HG02981 (cell line): ENCODE data around the gene SAMD13.
"Not testable (repeated sequence)": the region's sequence is repeated elsewhere in the genome, so short reads cannot be mapped to it uniquely, and the experiment has no call there.

Experiments used
- ATAC-seq: cut with Tn5 transposase; IDR thresholded peaks from one replicate; pipeline ENCODE4 v1.9.1; 2021; ENCODE audit warnings: mild to moderate bottlenecking, moderate library complexity; ENCODE audit not compliant: unreplicated experiment

Gene SAMD13

GRCh38 chr1:84283381-84283780, 18.1 kb upstream of the SAMD13 start:
- ATAC-seq = no peak

DNA sequence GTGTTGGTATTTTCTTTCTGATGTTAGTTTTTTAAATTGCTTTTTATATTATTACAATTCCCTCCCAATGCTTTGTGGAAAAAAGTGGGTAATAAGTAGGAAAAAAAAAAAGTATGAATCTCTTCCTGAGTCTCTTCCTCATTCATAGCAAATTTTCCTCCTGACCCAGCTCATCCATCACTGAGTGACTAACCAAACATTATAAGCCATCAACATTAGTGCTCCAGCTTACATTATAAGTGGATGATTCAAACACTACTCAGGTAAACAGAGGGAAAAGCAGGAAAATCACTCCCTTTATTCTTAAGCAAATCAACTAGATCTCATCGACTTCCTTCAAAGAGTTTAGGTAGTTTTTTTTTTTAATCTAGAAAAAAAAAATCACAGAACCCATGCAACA, 15.4 kb upstream of the SAMD13 start:
- no peak for ATAC-seq

GRCh38 chr1:84287389-84287788, 14.1 kb upstream of the SAMD13 start:
- not testable (repeated sequence) for ATAC-seq

- ATAC-seq = no peak
Observed at GRCh38 chr1:84289169-84289785, 12.2 kb upstream of the SAMD13 start.

GRCh38 chr1:84291882-84292655, 9.4 kb upstream of the SAMD13 start:
- ATAC-seq = no peak

GRCh38 chr1:84293766-84294165, 7.7 kb upstream of the SAMD13 start:
- ATAC-seq = no peak

GRCh38 chr1:84294751-84295150, 6.8 kb upstream of the SAMD13 start:
- no peak for ATAC-seq

- ATAC-seq = no peak
Observed at GRCh38 chr1:84297546-84298244, 3.8 kb upstream of the SAMD13 start.

GRCh38 chr1:84298328-84298683, 3.2 kb upstream of the SAMD13 start:
- ATAC-seq = peak; percentile 71

DNA sequence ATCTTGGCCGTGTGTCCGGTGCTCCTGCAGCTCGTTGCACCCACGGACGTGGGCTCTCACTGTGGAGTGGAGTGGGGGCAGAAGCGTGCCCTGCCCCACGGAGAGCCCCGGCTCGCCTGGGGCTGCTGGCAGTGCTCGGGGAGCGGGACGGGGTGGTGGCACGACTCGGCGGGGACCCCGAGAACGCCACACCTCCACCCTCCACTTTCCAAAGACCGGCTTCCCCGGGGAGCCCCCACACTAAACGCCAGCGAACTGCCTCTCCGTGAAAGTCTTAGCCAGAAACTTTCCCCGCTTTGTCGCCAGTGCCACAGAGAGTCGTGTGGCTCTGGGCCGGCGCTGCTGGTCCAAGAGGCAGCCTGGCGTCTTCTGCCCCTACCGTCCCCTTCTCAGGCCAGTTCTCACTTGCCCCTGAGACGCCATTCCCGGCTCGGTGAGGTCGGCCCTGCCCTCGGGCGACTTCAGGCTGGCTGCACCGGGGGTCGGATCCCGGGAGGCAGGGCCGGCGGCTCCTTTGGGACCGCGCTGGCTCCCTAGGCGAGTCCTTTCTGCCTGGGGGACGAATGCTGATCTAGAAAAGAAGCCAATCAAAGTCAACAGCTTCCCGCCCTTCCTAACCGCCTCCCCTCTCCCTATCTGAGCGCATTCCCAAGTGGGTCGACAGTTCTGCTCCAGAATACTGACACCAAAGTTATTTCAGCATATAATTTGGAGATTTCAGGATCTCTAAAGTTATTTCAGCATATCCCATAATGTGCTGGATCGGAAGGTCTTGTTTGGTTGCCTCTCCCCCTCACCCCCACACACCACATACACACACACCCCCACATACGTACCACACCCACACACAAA, 2.6 kb upstream of the SAMD13 start:
- peak; percentile 32 for ATAC-seq

- no peak for ATAC-seq
Observed at GRCh38 chr1:84299536-84300170, 1.9 kb upstream of the SAMD13 start.

- ATAC-seq = no peak
Observed at GRCh38 chr1:84300501-84300900, 1.0 kb upstream of the SAMD13 start.

GRCh38 chr1:84301785-84302385, 377 bp downstream of the SAMD13 start:
- ATAC-seq = no peak

DNA sequence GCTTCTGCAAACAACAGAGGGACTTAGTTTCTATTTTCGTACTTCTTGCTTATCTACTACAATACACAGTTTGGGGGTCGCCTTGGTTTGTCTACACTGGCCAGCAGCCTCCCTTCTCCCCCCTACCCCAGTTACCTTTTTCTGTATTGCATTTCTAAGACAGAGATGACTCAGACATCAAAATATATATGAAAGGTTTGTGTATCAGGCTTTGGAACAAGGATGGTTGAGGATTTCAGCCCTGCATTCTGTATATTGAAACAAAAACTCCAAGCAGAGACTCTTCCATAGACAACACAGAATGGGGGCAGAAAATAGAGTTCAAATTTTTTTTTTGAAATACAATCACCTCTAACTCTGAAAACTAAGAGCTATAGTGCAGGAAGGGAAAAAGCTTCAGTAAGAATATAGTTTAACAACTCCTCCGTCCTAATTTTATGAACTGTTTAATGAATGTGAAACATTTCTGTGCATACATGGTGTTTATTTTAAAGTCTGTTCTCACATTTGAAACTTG, 1.9 kb downstream of the SAMD13 start:
- no peak for ATAC-seq

- no peak for ATAC-seq
Observed at GRCh38 chr1:84307398-84307797, 5.9 kb downstream of the SAMD13 start.

GRCh38 chr1:84311296-84311695, 9.8 kb downstream of the SAMD13 start:
- no peak for ATAC-seq

- no peak for ATAC-seq
Observed at GRCh38 chr1:84319662-84320061, 18.2 kb downstream of the SAMD13 start.

DNA sequence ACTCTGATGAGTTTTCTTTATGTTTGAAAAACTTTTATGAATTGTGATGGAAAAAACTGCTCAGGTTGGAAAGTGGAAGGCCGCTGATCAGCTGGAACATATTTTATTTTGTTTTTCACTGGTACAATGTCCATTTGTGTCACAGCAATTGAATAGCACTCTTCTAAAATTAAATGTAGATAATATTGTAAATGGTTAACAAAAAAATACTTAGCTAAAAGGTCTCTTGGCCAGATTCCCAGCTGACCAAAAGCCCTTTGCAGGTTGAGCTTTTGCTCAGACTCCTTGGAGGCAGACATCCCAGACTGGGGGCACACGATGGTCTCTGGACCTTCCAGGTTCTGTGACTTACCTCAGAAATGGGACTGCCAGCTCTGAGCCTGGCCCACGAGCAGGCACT, 26.3 kb downstream of the SAMD13 start:
- no peak for ATAC-seq

DNA sequence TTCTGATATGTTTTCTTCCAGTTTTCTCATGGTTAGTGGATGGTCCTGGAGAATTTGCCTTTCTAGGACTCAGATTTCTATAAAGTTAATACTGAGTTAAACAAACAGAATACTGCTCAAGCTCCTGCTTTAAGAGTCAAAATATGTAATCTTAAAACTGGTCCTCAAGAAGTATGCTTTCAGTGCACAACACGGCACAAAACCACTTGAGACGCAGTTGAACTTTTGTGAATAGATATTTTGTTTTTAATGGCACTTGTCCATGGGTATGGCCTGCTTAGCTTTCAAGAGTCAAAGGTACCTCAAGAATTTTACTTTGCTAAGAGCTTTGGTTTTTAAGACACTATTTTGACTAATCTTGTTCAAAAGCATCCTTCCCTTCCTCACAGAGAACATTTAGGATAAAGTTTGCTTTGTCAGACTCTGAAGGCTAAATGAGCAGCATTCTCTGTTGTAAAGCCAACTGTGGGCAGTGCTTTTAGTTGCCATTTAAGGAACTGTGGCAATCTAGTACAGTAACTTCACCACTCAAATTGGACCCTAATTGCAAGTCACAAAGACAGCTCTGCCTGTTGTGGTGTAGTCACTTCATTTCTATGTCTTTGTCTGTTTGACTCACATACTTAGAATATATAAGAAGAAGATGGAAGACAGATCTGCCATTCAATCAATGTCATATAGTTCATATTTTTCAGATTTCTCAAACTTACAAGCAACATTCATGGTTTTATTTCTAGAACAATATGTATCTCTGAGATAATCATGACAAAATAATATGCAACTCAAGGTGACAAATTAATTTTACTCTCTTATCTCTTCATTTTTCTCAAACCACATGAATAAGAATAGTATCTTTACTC, 28.8 kb downstream of the SAMD13 start:
- ATAC-seq = no peak
